Endothelial cell of umbilical vein (primary cell): ENCODE data around the gene ANXA6. TPM values are rescaled to one million over a fixed set of nuclear protein-coding genes. Genes with fewer than 3 reads are reported as not detected.

Experiments used
- BruUV-seq: library from RNA; stranded (reverse); fragments of 400-500 nt; replicated peaks from 2 replicates; lab custom pipeline; 2021; lab: Mats Ljungman, UMichigan
- CTCF ChIA-PET: fragments of 300-600, 350-600 bp; sonication (Branson Sonifier 250); formaldehyde crosslinking; loops from one replicate; lab custom pipeline; 2021; ENCODE audit warnings: antibody characterized with exemption, inconsistent platforms; lab: Charles Lee
- POLR2A ChIA-PET: fragments of 300-600, 350-600 bp; sonication (Branson Sonifier 250); formaldehyde crosslinking; loops from one replicate; lab custom pipeline; 2021; ENCODE audit warnings: antibody characterized with exemption, inconsistent platforms; lab: Charles Lee
- DNase-seq: peaks from one replicate; pipeline ENCODE4 v3.0.0-alpha.2; 2011; ENCODE audit warnings: low read depth, low spot score
- FAIRE-seq: peaks from 2 replicates; lab custom pipeline; 2011; peaks lifted over from hg19 to GRCh38; lab: Jason Lieb, UNC
- H2AFZ ChIP-seq: 2 replicates; pipeline ENCODE4 v1.6.0; 2012; ENCODE audit warnings: low read depth, low read length, control low read depth, inconsistent platforms
- H3K27ac ChIP-seq: 2 replicates; pipeline ENCODE4 v1.5.1; 2011; ENCODE audit warnings: low read depth, mild to moderate bottlenecking, control low read depth, low read length, moderate library complexity; ENCODE audit not compliant: insufficient read depth
- H3K27me3 ChIP-seq, 2 experiments: 2 replicates each; pipeline versions ENCODE4 v1.6.0 to v1.6.1; 2011; ENCODE audit warnings: low read length in 2 of 2, mixed read lengths in 1 of 2; ENCODE audit not compliant: control insufficient read depth in 2 of 2, insufficient read depth in 2 of 2
- H3K36me3 ChIP-seq, 2 experiments: 2 replicates in 1 of 2; 3 replicates in 1 of 2; pipeline ENCODE4 v1.5.1; 2011; ENCODE audit warnings: low read length in 2 of 2, mild to moderate bottlenecking in 1 of 2, moderate library complexity in 1 of 2; ENCODE audit not compliant: control insufficient read depth in 2 of 2, insufficient read depth in 2 of 2; ENCODE audit errors: extremely low read depth in 1 of 2
- H3K4me1 ChIP-seq: 3 replicates; pipeline ENCODE4 v1.5.1; 2011; ENCODE audit warnings: mild to moderate bottlenecking, low read length; ENCODE audit not compliant: control insufficient read depth, insufficient read depth; ENCODE audit errors: extremely low read depth
- H3K4me2 ChIP-seq: 2 replicates; pipeline ENCODE4 v1.6.1; 2011; ENCODE audit warnings: low read length, control low read depth, mixed read lengths; ENCODE audit not compliant: insufficient read depth
- H3K4me3 ChIP-seq, 3 experiments: fragments of 200-600 bp in 1 of 3; sonication (generic), shearing (Covaris generic) in 1 of 3; replicated peaks in 1 of 3; 2 replicates each; pipeline ENCODE4 v1.5.1; 2011 to 2016; ENCODE audit warnings: control low read depth in 3 of 3, low read length in 3 of 3, mild to moderate bottlenecking in 2 of 3, inconsistent platforms in 1 of 3, low read depth in 1 of 3, moderate library complexity in 1 of 3; ENCODE audit not compliant: insufficient read depth in 1 of 3
- H3K79me2 ChIP-seq: 2 replicates; pipeline ENCODE4 v1.6.0; 2012; ENCODE audit warnings: low read length, inconsistent platforms; ENCODE audit not compliant: control insufficient read depth, insufficient read depth
- H3K9ac ChIP-seq: replicated peaks from 2 replicates; pipeline ENCODE3; 2011; ENCODE audit warnings: low read length, control low read depth; ENCODE audit not compliant: insufficient read depth; ENCODE audit errors: extremely low read depth
- H3K9me1 ChIP-seq: replicated peaks from 3 replicates; pipeline ENCODE4 v1.6.0; 2011; ENCODE audit warnings: mild to moderate bottlenecking, low read length; ENCODE audit not compliant: control insufficient read depth, insufficient read depth; ENCODE audit errors: extremely low read depth
- H3K9me3 ChIP-seq: replicated peaks from 2 replicates; pipeline ENCODE4 v1.5.1; 2012; ENCODE audit warnings: low read length, inconsistent platforms; ENCODE audit not compliant: control insufficient read depth, insufficient read depth
- H4K20me1 ChIP-seq: replicated peaks from 2 replicates; pipeline ENCODE3; 2011; ENCODE audit warnings: mild to moderate bottlenecking, low read length; ENCODE audit not compliant: control insufficient read depth, insufficient read depth; ENCODE audit errors: extremely low read depth
- CTCF ChIP-seq, 2 donors: IDR thresholded peaks; 1 replicate in 1 of 2; 2 replicates in 1 of 2; pipeline ENCODE4 v1.5.1; 2011; ENCODE audit warnings: low read length in 2 of 2, mild to moderate bottlenecking in 2 of 2, moderate library complexity in 2 of 2, control low read depth in 1 of 2, inconsistent platforms in 1 of 2, low read depth in 1 of 2; ENCODE audit not compliant: insufficient read depth in 1 of 2; ENCODE audit errors: extremely low read depth in 1 of 2
- EZH2 ChIP-seq: IDR thresholded peaks from 2 replicates; pipeline ENCODE4 v1.6.1; 2012; ENCODE audit warnings: borderline replicate concordance, low read depth, mild to moderate bottlenecking, moderate library complexity, low read length, inconsistent platforms; ENCODE audit not compliant: severe bottlenecking
- FOS ChIP-seq: IDR thresholded peaks from 2 replicates; pipeline ENCODE4 v1.6.1; 2011; ENCODE audit warnings: mild to moderate bottlenecking, low read length, moderate library complexity, borderline replicate concordance; ENCODE audit not compliant: insufficient read depth
- GATA2 ChIP-seq: IDR thresholded peaks from 2 replicates; pipeline ENCODE4 v1.7.0; 2011; ENCODE audit warnings: low read depth, mild to moderate bottlenecking, moderate library complexity, mixed read lengths, low read length; ENCODE audit not compliant: insufficient read length, insufficient read depth
- JUN ChIP-seq: IDR thresholded peaks from 2 replicates; pipeline ENCODE4 v1.6.1; 2011; ENCODE audit warnings: borderline replicate concordance, low read depth; ENCODE audit not compliant: insufficient read length, insufficient read depth
- MAX ChIP-seq: IDR thresholded peaks from 2 replicates; pipeline ENCODE4 v1.6.1; 2011; ENCODE audit not compliant: insufficient read depth, insufficient read length
- MYC ChIP-seq: IDR thresholded peaks from one replicate; pipeline ENCODE4 v1.6.1; 2011; ENCODE audit warnings: mild to moderate bottlenecking, low read depth, low read length
- POLR2A ChIP-seq: IDR thresholded peaks from 2 replicates; pipeline ENCODE4 v1.6.1; 2012; ENCODE audit warnings: low read depth, mild to moderate bottlenecking, control low read depth, low read length
- POLR2AphosphoS5 ChIP-seq: IDR thresholded peaks from 2 replicates; pipeline ENCODE4 v1.6.1; 2012; ENCODE audit warnings: low read depth, mild to moderate bottlenecking, control low read depth, low read length, moderate library complexity; ENCODE audit not compliant: insufficient read depth
- dilution Hi-C: fragments of 300-500 bp; cut with MboI; formaldehyde crosslinking; loops from one replicate; pipeline ENCODE4 v1.15.0; 2019; ENCODE audit warnings: low sequenced_read_pairs; ENCODE audit not compliant: extremely low pct_ligation_motif_present
- intact Hi-C: fragments of 100-400 bp; cut with micrococcal nuclease; formaldehyde crosslinking; loops from one replicate; pipeline ENCODE4 v1.10.0; 2022
- polyA plus RNA-seq, 4 experiments: library from polyadenylated mRNA; depleted of rRNA in 3 of 4; stranded (reverse) in 3 of 4; unstranded in 1 of 4; fragments of >200 nt; gene quantifications; 2 replicates each; pipeline versions ENCODE4 v1.2.1 to v1.2.3, GENCODE V29; 2011 to 2012; ENCODE audit warnings: missing spikeins in 1 of 4
- total RNA-seq: library from RNA; stranded (reverse); gene quantifications from 2 replicates; pipeline ENCODE4 v1.2.3, GENCODE V29; 2021

The ANXA6 gene
- total and polyA plus RNA-seq, 2 donors (not counting 3 experiments of a cell fraction or from before 2014, with no cell fraction given), result 195 to 266 TPM

DNA sequence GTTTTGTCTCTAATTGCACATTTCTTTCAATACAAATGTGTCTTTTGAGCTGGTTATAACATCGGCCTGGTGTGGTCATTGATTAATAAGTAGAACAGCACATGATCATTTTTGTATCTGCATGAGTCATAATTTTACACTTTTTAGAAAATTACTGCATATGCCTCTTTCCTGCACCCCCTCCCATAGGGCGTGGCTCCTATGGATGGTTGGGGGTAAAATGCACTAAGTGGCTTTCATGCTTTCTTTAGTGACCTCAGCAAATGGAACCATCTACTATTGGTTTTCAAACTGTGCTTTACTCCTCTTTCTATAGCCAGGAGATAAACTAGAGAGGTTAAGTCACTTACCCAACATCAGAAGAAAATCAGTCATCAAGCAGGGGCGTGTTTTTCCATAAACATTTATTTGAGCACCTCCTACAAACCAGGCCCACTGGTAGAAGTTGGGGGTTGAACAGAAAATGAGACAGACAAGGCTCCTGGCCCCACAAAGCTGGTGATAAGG lies 3.8 kb downstream of the ANXA6 start:
- no peaks in the 10 kb centered on the region for H3K9me1 ChIP-seq
- intact Hi-C loops, result no loop called here
- TF ChIP-seq EZH2, result no peak
- TF ChIP-seq CTCF (IDR thresholded peaks at IDR 0.05; ENCODE audit: extremely low read depth in 1 of 2, insufficient read depth in 1 of 2, low read depth in 1 of 2, low read length in 2 of 2), result no peak
- TF ChIP-seq POLR2AphosphoS5, result no peak
- TF ChIP-seq POLR2A, result no peak
- TF ChIP-seq GATA2, result no peak
- no peak for TF ChIP-seq JUN
- no peak for TF ChIP-seq FOS
- TF ChIP-seq MAX, result no peak
- TF ChIP-seq MYC, result no peak
- dilution Hi-C loops, result no loop called here
- H3K27me3 ChIP-seq, result no peaks in the 10 kb centered on the region
- peaks cover 36% of the 10 kb centered on the region for H3K4me1 ChIP-seq
- H3K27ac ChIP-seq, result no peak overlapping the region
- DNase-seq (no peak), FAIRE-seq (no peak)
- no peak overlapping the region for H3K4me3 ChIP-seq
- H3K36me3 ChIP-seq, result peaks cover 0 to 3% of the 10 kb centered on the region in 2 experiments
- H3K79me2 ChIP-seq, result peaks cover 69% of the 10 kb centered on the region
- no peaks in the 10 kb centered on the region for H3K9me3 ChIP-seq
- no peak overlapping the region for H3K9ac ChIP-seq
- no peak overlapping the region for H3K4me2 ChIP-seq
- POLR2A ChIA-PET, result no interaction called here
- CTCF ChIA-PET, result interaction anchor here (1.1 to 2.2 kb wide), 3 partner anchors 11 to 27 kb away, joined by 4 to 13 read pairs (median 6); no protein-coding TSS in a partner anchor
- BruUV-seq, result no TSS peak
- peaks cover 6% of the 10 kb centered on the region for H4K20me1 ChIP-seq
- no peak overlapping the region for H2AFZ ChIP-seq
